HepG2 (cell line): ENCODE measurements around the gene UGT1A4. TPM values are rescaled to one million over a fixed set of nuclear protein-coding genes. Genes with fewer than 3 reads are reported as not detected.

Experiments used
- ATAC-seq: fragments of 200-7000 bp; cut with Tn5 transposase; 3 replicates; pipeline ENCODE4 v1.9.1; 2020; ENCODE audit warnings: mild to moderate bottlenecking, moderate library complexity
- BruUV-seq: library from RNA; stranded (reverse); fragments of 400-500 nt; replicated peaks from 2 replicates; lab custom pipeline; 2021; lab: Mats Ljungman, UMichigan
- CTCF ChIA-PET: fragments of 300-600 bp; formaldehyde crosslinking; extraction: SDS; loops from one replicate; lab custom pipeline; 2021; ENCODE audit warnings: low total read pairs, inconsistent platforms, low intra/inter-chr PET ratio; lab: Yijun Ruan, JAX
- POLR2A ChIA-PET: fragments of 350-600 bp; sonication (Branson Sonifier 250); formaldehyde crosslinking; loops from one replicate; lab custom pipeline; 2020; ENCODE audit warnings: antibody characterized with exemption, inconsistent platforms; lab: Yijun Ruan, JAX
- DNase-seq: peaks from one replicate; pipeline ENCODE4 v3.0.0-alpha.2; 2015; ENCODE audit warnings: low spot score
- FAIRE-seq: peaks from 3 replicates; lab custom pipeline; 2011; peaks lifted over from hg19 to GRCh38; lab: Jason Lieb, UNC
- H2AFZ ChIP-seq: one replicate; pipeline ENCODE4 v1.6.1; 2011; ENCODE audit warnings: low read length, inconsistent platforms
- H3K27ac ChIP-seq: fragments of 300-600 bp; 3 replicates; pipeline ENCODE4 v1.8.0; 2011; ENCODE audit warnings: mixed run types, mild to moderate bottlenecking, mixed read lengths, low read length, inconsistent platforms; ENCODE audit not compliant: insufficient read depth; ENCODE audit errors: extremely low read length
- H3K27me3 ChIP-seq, 2 experiments: fragments of 200-600 bp in 1 of 2; 2 replicates in 1 of 2; 3 replicates in 1 of 2; pipeline versions ENCODE4 v1.6.0 to v1.8.0; 2011; ENCODE audit warnings: low read length in 2 of 2, mild to moderate bottlenecking in 2 of 2, moderate library complexity in 2 of 2, inconsistent platforms in 1 of 2; ENCODE audit not compliant: insufficient read depth in 2 of 2, control insufficient read depth in 1 of 2
- H3K36me3 ChIP-seq, 2 experiments: fragments of 200-600 bp in 1 of 2; replicated peaks in 1 of 2; 2 replicates in 1 of 2; 3 replicates in 1 of 2; pipeline versions ENCODE4 v1.5.1 to v1.8.0; 2011; ENCODE audit warnings: low read length in 2 of 2, inconsistent platforms in 1 of 2; ENCODE audit not compliant: insufficient read depth in 2 of 2, control insufficient read depth in 1 of 2
- H3K4me1 ChIP-seq: 2 replicates; pipeline ENCODE4 v1.5.1; 2012; ENCODE audit warnings: low read length, inconsistent platforms; ENCODE audit not compliant: insufficient read depth
- H3K4me2 ChIP-seq: 2 replicates; pipeline ENCODE4 v1.6.0; 2011; ENCODE audit warnings: low read depth, low read length, inconsistent platforms
- H3K4me3 ChIP-seq, 3 experiments: fragments of 200-600 bp in 1 of 3; sonication (generic), shearing (Covaris generic) in 1 of 3; replicated peaks in 1 of 3; 2 replicates each; pipeline ENCODE4 v1.5.1; 2011 to 2016; ENCODE audit warnings: low read length in 3 of 3, inconsistent platforms in 2 of 3, low read depth in 2 of 3, mild to moderate bottlenecking in 2 of 3, control low read depth in 1 of 3, mixed read lengths in 1 of 3; ENCODE audit not compliant: insufficient read depth in 1 of 3
- H3K79me2 ChIP-seq: one replicate; pipeline ENCODE4 v1.6.1; 2011; ENCODE audit warnings: low read length, inconsistent platforms; ENCODE audit not compliant: insufficient read depth
- H3K9ac ChIP-seq: 2 replicates; pipeline ENCODE4 v1.6.0; 2011; ENCODE audit warnings: mild to moderate bottlenecking, low read depth, low read length, inconsistent platforms; ENCODE audit not compliant: insufficient read depth
- H3K9me3 ChIP-seq: 2 replicates; pipeline ENCODE4 v1.5.1; 2012; ENCODE audit warnings: mild to moderate bottlenecking, low read length
- H4K20me1 ChIP-seq: 2 replicates; pipeline ENCODE4 v1.6.0; 2011; ENCODE audit warnings: inconsistent platforms, mild to moderate bottlenecking, low read length, moderate library complexity; ENCODE audit not compliant: insufficient read depth
- FOXO1 ChIP-seq: sonication (generic); formaldehyde crosslinking; IDR thresholded peaks from 2 replicates; pipeline ENCODE4 v1.4.0; 2020; ENCODE audit warnings: missing genetic modification reagents
- FOXP1 ChIP-seq, 2 experiments: fragments of 450-650 bp in 1 of 2; IDR thresholded peaks; 2 replicates each; pipeline ENCODE4 v1.6.1; 2017 to 2018; ENCODE audit warnings: antibody characterized with exemption in 1 of 2
- PPARG ChIP-seq: conservative IDR thresholded peaks from 2 replicates; pipeline ENCODE4 v1.6.1; 2016; ENCODE audit warnings: missing biosample characterization, missing genetic modification reagents
- RXRB ChIP-seq: IDR thresholded peaks from 2 replicates; pipeline ENCODE4 v1.6.1; 2016; ENCODE audit warnings: borderline replicate concordance, missing genetic modification reagents, missing compliant biosample characterization
- ZBTB20 ChIP-seq: sonication (generic); formaldehyde crosslinking; IDR thresholded peaks from 2 replicates; pipeline ENCODE4 v1.8.1; 2023; ENCODE audit warnings: missing genetic modification reagents, low read depth, mild to moderate bottlenecking, borderline replicate concordance
- ZNF883 ChIP-seq: sonication (generic); formaldehyde crosslinking; IDR thresholded peaks from 2 replicates; pipeline ENCODE4 v1.5.1; 2020; ENCODE audit warnings: mild to moderate bottlenecking, missing genetic modification reagents; ENCODE audit errors: not compliant biosample characterization
- WGBS: methylation state at CpG from one replicate; pipeline ENCODE4 v1.1.6; 2017; ENCODE audit warnings: low lambda C conversion rate; 5-methylcytosine and 5-hydroxymethylcytosine counted together
- in situ Hi-C: cut with HindIII; loops from 2 replicates; pipeline ENCODE4 v1.10.0; 2017; ENCODE audit warnings: low pct_unique_long_range_greater_than_20kb; ENCODE audit not compliant: extremely low pct_ligation_motif_present
- intact Hi-C: fragments of 100-400 bp; cut with micrococcal nuclease; formaldehyde crosslinking; loops from one replicate; pipeline ENCODE4 v1.10.0; 2022; ENCODE audit not compliant: unreplicated experiment
- polyA plus RNA-seq, 8 experiments: library from polyadenylated mRNA; depleted of rRNA in 3 of 8; stranded (reverse) in 7 of 8; unstranded in 1 of 8; fragments of >200 nt; fragmentation: Illumina TruSeq in 4 of 8; extraction: Trizol in 4 of 8; gene quantifications; 2 replicates each; pipeline versions ENCODE4 v1.2.1 to v1.2.3, GENCODE V29; 2011 to 2016; ENCODE audit warnings: low read depth in 4 of 8, missing spikeins in 1 of 8, mixed read lengths in 1 of 8; ENCODE audit not compliant: insufficient read depth in 1 of 8
- total RNA-seq, 5 experiments: library from RNA; depleted of rRNA; stranded (reverse); fragments of >200 nt; fragmentation: Illumina TruSeq; extraction: Trizol; gene quantifications; 2 replicates each; pipeline ENCODE4 v1.2.3, GENCODE V29; 2016; ENCODE audit warnings: low read depth in 1 of 5
- TF ChIP-seq, protein P1 (sequence below): sonication (generic); formaldehyde crosslinking; IDR thresholded peaks from 2 replicates; pipeline ENCODE4 v1.4.0; 2020; ENCODE audit warnings: missing genetic modification reagents, borderline replicate concordance
- TF ChIP-seq, protein P2 (sequence below): sonication (generic); formaldehyde crosslinking; IDR thresholded peaks from 2 replicates; pipeline ENCODE4 v1.5.1; 2020; ENCODE audit warnings: mild to moderate bottlenecking, missing genetic modification reagents, moderate library complexity

The UGT1A4 gene
- total and polyA plus RNA-seq, 2 of the 13 experiments (the other 11 are each of a cell fraction or from before 2014, with no cell fraction given) = not detected

DNA sequence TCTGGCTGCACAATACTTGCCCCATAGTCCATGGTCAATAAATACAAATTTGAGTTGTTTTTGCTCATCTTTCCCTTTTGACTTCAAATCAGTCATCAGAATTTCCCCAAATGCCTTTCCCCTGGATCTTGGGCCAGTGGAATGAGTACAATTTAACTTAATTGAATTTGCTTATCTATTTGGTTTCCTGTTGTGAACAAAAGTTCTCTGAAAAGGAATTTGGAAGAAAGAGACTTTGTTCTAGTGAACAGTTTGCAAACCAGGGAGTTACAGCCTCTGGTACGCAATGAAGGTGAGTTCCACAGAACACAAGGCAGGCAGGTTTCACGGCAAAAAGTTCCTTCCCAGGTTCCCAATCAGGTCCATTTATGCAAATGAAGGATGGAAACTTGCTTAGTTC, 40.3 kb downstream of the UGT1A4 start (continued):
- TF ChIP-seq, protein P1, sequence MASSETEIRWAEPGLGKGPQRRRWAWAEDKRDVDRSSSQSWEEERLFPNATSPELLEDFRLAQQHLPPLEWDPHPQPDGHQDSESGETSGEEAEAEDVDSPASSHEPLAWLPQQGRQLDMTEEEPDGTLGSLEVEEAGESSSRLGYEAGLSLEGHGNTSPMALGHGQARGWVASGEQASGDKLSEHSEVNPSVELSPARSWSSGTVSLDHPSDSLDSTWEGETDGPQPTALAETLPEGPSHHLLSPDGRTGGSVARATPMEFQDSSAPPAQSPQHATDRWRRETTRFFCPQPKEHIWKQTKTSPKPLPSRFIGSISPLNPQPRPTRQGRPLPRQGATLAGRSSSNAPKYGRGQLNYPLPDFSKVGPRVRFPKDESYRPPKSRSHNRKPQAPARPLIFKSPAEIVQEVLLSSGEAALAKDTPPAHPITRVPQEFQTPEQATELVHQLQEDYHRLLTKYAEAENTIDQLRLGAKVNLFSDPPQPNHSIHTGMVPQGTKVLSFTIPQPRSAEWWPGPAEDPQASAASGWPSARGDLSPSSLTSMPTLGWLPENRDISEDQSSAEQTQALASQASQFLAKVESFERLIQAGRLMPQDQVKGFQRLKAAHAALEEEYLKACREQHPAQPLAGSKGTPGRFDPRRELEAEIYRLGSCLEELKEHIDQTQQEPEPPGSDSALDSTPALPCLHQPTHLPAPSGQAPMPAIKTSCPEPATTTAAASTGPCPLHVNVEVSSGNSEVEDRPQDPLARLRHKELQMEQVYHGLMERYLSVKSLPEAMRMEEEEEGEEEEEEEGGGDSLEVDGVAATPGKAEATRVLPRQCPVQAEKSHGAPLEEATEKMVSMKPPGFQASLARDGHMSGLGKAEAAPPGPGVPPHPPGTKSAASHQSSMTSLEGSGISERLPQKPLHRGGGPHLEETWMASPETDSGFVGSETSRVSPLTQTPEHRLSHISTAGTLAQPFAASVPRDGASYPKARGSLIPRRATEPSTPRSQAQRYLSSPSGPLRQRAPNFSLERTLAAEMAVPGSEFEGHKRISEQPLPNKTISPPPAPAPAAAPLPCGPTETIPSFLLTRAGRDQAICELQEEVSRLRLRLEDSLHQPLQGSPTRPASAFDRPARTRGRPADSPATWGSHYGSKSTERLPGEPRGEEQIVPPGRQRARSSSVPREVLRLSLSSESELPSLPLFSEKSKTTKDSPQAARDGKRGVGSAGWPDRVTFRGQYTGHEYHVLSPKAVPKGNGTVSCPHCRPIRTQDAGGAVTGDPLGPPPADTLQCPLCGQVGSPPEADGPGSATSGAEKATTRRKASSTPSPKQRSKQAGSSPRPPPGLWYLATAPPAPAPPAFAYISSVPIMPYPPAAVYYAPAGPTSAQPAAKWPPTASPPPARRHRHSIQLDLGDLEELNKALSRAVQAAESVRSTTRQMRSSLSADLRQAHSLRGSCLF = no peak
- TF ChIP-seq FOXO1 (CRISPR knock-in tag) (peak; percentile 7; the same call in 1 of the 2 replicates), PPARG (0 out of 2 replicates have a peak, but pooled peaks have one; percentile 34), FOXP1 (IDR thresholded peaks at IDR 0.05) (no peak), FOXP1 (CRISPR knock-in tag; IDR thresholded peaks at IDR 0.05) (0 out of 2 replicates have a peak, but pooled peaks have one; percentile 4)

DNA sequence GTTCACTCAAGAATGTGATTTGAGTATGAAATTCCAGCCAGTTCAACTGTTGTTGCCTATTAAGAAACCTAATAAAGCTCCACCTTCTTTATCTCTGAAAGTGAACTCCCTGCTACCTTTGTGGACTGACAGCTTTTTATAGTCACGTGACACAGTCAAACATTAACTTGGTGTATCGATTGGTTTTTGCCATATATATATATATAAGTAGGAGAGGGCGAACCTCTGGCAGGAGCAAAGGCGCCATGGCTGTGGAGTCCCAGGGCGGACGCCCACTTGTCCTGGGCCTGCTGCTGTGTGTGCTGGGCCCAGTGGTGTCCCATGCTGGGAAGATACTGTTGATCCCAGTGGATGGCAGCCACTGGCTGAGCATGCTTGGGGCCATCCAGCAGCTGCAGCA, 41.5 kb downstream of the UGT1A4 start, which contains the start of gene UGT1A1:
UGT1A1 (plus strand) TSS at position 228 of the 400 bp plus-strand sequence; CDS start at position 246, 18 bp downstream.
- Histone ChIP-seq H3K27me3 (peaks cover 9 to 74% of the 10 kb centered on the region in 2 experiments; a peak in 3 of 5 replicates), H3K79me2 (no peaks in the 10 kb centered on the region), H3K4me1 (peaks cover 46% of the 10 kb centered on the region), H2AFZ (no peak within 1 kb of the TSS), H3K9ac (no peak within 1 kb of the TSS), H3K9me3 (no peaks in the 10 kb centered on the region), H3K36me3 (no peaks in the 10 kb centered on the region), H3K4me3 (no peak within 1 kb of the TSS), H3K4me2 (no peak within 1 kb of the TSS), H4K20me1 (no peaks in the 10 kb centered on the region), H3K27ac (no peak within 1 kb of the TSS)
- peak; percentile 30 for DNase-seq
- intact Hi-C loops (no loop called here), in situ Hi-C loops (no loop called here)
- peak; percentile 13; the same call in 1 of the 3 replicates for ATAC-seq
- ChIA-PET POLR2A (no interaction called here), CTCF (no interaction called here)
- 62% methylated on average over 6 of the region's 6 CpGs for WGBS
- no TSS peak for BruUV-seq
- FAIRE-seq = no peak
- no peak for TF ChIP-seq ZNF883
- TF ChIP-seq, protein P2, sequence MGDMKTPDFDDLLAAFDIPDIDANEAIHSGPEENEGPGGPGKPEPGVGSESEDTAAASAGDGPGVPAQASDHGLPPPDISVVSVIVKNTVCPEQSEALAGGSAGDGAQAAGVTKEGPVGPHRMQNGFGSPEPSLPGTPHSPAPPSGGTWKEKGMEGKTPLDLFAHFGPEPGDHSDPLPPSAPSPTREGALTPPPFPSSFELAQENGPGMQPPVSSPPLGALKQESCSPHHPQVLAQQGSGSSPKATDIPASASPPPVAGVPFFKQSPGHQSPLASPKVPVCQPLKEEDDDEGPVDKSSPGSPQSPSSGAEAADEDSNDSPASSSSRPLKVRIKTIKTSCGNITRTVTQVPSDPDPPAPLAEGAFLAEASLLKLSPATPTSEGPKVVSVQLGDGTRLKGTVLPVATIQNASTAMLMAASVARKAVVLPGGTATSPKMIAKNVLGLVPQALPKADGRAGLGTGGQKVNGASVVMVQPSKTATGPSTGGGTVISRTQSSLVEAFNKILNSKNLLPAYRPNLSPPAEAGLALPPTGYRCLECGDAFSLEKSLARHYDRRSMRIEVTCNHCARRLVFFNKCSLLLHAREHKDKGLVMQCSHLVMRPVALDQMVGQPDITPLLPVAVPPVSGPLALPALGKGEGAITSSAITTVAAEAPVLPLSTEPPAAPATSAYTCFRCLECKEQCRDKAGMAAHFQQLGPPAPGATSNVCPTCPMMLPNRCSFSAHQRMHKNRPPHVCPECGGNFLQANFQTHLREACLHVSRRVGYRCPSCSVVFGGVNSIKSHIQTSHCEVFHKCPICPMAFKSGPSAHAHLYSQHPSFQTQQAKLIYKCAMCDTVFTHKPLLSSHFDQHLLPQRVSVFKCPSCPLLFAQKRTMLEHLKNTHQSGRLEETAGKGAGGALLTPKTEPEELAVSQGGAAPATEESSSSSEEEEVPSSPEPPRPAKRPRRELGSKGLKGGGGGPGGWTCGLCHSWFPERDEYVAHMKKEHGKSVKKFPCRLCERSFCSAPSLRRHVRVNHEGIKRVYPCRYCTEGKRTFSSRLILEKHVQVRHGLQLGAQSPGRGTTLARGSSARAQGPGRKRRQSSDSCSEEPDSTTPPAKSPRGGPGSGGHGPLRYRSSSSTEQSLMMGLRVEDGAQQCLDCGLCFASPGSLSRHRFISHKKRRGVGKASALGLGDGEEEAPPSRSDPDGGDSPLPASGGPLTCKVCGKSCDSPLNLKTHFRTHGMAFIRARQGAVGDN (CRISPR knock-in tag) = peak; percentile 27; the same call in 1 of the 2 replicates
- peak; percentile 34; the same call in 1 of the 2 replicates for TF ChIP-seq ZBTB20
- no peak for TF ChIP-seq RXRB (CRISPR knock-in tag)
